Activated CD4-positive, alpha-beta T cell treated with anti-CD3 and anti-CD28 coated beads, Interleukin-2, amount 50 U/mL, for 48 hours (primary cell): Measurements from ENCODE around the gene SATB2.
A peak's percentile ranks its signal among the peaks of the same experiment; 100 is the strongest.

Experiments used
- DNase-seq, 2 experiments: peaks; one replicate each; pipeline ENCODE4 v3.0.0-alpha.2; 2020

Gene SATB2

DNA sequence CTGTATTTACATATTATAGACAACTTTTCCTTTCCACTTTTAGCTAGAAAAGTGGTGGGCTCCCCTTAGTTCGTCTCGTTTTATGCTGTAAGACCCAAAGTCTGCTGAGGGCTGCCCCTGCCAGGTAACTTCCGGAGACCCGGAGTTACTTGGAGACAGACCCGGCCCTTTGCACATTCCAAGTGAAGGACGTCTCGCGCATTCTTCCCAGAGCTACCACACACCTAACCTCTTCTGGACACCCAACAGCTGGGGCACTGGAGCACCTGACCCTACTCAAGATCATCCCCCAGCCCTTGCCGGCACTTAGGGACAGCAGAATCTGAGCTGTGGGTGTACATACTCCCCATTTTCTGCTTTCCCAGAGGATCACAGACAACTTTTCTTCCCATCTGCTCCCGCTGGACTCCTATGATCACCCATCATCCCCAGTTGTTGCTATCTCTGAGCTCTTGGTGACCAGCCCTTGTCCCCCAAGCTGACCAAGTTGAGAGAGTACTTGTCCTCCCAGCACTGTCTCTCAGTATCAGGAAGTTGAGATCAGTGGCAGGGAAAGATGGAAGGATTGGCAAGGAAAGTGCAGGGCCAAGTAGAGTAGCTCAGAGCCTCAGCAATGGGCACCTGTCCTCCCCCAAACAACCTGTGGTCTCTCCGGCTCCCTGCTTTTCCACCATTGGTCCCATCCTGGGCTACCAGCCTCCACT is 8.4 kb upstream of the SATB2 start:
- no peak for DNase-seq

DNA sequence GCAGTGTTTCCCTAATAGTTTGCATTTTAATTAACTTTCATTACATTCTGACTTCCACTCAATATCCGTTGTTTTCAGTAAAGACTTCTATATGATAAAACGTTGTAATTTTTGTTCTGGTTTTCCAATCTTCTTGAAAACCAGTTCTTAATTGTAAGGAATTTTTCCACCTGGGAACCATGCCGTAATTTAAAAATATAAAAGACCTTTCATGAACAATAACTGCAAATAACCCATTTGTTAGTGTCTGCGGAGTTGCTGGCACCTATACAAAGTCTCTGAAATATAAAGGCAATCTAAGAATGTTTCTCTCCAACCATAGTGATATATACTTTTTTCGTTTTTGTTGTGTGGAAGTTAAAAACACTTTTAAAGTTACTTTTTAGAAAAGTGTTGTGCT is 7.7 kb upstream of the SATB2 start:
- DNase-seq = no peak

DNA sequence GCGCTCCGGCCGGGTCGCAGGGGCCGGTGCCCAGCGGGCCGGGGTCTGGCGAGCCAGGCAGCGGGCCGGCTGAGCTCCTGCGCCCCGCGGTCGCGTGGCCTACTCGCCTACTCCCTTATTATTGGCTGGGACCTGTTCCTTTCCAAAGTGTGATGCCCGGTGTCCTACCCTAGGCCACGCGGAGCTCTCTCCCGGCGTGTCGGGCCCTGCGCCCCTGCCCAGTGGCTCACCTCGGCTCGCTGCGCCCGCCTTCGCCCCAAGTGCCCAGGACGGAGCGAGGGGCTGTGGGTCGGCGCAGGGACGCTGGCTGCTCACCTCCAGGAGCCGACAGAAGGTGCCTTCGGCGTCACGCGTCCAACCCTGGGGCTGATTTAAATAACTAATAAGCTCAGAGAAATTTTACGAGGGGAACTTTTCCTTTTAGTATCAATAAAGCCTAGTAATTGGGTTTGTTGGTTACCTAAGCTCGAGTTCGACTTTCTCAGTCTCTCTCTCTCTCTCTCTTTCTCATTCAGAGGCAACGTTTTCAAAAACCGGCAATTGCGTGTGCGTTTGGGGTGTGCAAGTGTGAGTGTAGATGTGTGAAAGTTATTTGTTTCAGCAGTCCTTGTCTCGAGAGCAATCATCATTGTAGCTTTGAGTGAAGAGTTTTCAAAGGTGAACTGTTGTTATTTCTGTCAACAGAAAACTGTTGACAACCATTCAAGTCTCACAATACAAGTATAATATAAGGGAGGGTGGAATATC is 7.0 kb upstream of the SATB2 start:
- DNase-seq = no peak

DNA sequence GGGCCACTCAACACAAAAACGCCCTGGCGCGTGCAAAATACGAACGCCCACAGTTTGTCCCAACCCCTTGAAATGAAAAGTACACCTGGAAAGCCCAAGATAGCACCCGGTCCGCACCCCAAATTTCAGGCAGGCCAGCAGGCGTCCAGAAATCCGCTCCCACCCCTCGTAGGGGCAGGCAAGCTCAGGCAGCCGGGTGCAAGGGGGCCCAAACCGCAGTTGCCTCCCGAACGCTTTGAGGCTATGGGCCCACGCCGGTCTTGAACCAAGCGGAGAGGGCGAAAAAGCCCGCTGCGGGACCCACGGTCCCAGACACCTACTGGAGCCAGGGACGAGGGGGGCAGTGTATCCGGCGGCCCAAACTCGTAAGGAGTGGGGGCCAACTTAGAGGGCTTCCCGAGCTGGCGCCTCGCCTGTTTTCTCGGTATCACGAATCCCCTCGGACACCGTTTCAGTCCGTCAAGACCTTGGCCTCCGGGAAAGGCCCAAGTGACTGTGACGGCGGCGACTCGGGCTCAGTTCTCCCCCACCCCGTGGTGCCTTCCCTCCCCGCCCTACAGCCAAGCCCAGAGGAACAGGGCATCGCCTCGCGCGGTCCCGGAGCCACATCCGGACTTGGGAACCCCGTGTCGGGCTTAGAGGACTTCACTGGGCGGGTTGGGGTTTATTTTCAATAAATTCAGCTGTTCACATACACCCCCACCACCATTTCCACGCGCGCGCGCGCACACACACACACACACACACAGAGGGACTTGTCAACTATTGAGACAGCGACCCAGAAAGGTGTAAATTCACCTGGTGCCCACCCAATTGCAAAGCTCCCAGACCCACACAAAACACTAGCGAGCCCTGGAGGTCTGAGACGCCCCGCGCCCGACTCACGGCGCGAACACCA is 6.2 kb upstream of the SATB2 start:
- DNase-seq = no peak

DNA sequence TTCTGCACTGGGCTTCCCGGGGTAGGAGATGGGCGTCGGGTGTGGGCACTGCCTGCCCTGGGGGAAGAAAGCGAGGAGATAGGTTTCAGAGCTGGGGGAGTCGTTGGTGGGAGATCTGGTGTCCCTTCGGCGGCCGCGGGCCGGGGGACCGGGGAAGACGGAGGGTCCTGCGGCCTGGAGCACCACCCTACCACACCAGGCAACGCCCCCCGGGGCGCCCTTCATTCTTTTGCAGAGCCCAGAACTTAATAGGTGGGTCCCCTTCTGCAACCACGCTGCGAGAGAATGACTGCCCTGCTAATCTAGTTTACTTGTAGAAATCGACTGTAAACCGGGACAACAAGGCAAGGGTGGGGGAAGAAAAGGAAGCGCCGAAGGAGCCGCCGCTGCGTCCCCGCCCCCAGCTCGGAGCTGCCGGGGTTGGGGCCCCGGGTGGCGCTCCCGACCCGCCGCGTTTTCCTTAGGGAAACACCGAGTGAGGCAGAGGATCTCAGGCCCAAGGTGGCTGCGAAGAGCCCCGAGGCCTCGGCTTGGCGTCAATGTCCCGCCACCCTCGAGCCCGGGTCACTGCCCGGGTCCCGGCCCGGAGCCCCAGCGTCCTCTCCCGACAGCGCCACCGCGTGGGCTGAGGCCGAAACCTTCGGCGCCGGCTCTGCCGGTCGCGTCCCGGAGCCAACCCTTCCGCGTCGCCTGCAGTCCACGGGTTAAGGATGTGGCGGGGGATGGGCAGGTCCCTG is 5.4 kb upstream of the SATB2 start:
- peak; percentile 69 to 71 for DNase-seq

DNA sequence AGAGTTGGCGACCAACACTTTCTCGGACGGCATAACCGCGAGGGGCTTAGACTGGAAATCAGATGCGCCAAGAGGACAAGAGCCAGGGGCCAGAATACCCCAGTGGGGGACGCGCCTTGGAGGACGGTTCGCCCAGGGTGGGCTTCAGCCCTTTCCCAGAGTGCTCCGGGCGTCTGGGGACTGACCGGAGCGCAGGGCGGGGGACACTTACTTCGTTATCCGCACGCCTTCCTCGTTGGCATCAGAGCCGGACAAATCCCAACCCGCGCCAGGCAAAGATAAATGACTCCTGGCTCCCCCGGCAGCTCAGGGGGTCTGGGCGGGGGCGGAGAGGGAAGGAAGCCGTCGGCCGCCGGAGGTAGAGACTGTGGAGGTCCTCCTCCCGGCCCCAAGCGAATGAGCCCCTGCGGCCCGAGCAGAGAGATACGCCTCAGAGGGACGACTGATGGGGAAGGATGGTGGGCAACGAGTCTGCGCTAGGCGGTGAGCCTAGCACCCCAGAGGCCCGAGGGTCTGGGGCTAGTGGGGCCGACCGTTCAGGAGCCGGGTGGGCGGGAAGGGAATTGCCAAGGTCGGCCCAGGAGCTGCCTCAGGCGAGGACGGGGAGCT is 4.7 kb upstream of the SATB2 start:
- no peak for DNase-seq

DNA sequence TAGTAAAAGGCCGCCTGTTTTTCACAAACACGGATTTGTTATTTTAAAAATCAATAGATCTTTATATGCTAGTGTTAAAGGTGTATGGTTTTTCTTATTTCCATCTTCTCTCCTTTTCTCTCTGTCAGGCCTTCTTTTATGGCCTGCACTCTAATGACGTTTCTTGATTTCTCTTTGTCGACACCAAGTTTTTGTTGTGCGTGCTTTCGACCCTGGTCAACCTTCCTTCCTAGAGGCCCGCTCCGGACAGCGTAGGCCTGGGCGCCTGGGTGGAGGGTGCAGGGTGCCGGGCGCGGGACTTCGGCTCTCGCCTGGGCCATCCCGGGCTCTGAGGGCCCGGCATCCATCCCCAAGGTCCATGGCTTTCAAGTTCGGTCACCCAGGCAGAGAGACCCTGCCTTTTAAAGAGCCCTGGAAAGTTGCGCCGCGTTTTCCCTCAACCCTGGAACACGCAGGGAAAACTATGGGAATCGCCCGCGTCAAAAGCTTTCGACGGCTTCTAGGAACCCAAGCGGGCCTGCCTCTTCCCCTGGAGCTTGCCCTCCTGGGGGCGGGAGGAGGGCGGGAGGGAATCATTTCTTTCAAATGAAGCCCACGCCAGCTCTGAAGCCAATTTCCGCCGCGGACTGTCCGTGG is 4.1 kb upstream of the SATB2 start:
- DNase-seq = no peak

DNA sequence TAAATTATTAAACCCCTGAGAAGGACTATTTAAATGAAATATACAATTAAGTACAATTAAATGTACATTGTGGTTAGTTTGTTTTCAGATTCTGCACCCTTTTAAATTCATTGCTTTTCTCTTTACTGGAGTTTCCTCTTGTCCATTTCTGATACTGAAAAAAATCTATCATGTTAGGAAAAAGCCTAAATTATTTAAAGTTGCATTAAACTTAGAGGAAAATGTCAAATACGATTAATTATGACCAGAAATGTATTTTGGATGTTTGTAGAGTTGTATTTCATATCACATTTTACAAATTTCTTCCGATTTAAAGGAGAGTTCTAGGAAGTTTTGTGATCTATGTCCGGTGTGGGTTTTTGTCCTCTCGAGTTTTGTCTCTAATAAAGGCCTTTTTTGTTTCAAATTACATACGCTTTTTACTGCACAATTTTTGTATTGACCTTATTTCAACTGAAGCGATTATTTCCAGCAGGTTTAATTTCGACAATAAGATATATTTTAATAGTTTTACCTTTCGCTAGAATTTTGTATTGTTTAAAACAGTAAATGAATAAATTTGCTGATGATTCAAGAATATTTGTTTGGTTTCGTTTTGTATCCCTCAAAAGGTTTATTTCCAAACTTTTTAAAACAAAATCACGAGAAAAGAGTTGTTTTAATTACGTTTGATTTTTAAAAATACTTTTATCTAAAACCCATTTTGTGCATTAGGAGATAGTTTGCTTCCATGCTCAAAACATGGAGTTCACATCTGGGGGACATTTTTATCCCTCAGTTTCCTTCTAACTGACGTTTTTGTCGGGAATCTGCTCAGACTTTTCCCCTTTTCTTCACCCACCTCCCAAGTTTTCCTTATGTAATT is 3.3 kb upstream of the SATB2 start:
- DNase-seq = no peak

DNA sequence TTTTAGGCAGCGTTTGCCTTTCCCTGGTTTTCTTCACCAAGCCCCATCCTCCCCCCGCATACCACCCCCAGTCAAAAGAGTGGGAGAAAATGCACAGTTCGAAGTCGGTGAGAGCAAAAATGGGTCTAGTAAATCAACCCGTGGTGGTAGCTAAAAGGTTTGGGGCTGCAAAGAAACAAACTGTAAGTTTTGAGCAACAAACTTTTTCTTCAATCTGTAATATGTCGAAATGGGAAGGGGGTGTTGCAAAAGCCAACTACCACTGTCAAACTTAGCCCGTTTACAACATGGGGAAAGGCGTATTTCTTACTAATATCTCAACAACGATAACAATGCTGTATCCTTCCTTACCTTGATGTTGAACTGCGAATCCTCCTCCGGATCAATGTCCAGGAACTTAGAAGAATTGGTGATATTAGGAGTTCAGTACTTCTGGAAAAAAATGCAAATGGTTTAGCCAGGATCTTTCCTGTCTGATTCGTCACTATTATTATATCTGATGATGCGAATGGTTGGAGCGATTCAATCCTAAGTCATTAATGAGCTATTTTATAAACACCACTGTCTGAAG is 2.4 kb upstream of the SATB2 start:
- no peak for DNase-seq

DNA sequence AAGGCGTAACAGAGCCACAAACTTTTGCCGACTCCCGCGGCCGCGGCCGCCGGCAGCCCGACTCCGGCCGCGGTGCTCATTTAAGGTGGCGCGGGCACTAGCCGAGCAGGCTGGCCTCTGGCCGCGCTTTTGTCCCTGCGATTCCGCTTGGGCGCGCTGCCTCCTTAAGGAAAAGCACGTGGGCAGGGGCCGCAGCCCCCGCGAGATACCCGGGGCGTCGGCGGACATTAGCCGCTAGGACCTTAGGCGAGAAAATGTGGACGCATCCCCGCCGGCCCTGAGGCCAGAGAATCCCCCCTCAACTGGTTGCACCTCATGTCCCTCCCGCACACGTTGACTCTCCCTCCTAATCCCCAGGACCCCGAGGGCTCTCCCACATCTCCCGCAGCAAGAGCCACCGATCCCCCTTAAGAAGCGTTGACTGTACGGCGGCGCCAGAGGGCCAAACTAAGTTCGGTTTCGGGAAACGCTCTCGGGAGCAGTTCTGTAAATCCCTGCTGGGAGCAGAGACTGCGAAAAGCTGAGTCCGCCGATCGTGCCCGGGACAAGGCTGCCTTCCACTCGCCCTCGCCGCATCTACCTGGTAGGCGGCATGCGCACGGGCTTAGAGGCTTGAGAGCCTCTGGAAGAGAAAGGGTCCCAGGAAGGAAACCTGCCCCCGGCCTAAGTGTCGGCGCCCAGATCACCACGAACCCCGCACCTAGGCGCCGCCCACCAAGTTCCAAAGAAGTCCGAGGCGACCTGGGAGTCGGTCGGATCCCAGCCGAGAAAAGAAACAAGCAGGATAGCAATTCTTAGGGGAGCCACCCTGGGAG is 1.8 kb upstream of the SATB2 start:
- peak; percentile 75 to 81 for DNase-seq

DNA sequence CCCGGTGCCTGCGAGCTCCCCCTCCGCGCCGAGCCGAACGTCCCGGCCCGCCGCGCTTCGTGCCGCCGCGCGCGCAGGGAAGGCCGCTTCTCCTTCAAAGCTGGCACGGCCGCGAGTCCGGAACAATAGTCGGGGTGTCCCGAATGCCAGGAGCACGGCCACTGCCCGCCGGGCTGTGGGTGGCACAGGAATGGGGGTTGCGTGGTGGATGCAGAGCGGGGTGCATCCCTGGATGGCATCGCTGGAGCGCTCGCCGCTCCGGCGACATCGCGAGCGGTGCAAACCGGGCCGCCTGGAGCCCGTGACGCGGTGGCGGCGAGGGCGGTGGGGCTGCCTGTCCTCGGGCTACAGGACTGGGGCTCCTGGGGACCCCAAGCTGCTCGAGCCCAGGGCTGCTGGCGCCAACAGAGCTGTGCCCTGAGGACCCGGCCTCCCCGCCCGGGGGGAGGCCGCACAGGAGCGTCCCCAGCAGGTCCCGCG is 1.1 kb upstream of the SATB2 start:
- DNase-seq = no peak

DNA sequence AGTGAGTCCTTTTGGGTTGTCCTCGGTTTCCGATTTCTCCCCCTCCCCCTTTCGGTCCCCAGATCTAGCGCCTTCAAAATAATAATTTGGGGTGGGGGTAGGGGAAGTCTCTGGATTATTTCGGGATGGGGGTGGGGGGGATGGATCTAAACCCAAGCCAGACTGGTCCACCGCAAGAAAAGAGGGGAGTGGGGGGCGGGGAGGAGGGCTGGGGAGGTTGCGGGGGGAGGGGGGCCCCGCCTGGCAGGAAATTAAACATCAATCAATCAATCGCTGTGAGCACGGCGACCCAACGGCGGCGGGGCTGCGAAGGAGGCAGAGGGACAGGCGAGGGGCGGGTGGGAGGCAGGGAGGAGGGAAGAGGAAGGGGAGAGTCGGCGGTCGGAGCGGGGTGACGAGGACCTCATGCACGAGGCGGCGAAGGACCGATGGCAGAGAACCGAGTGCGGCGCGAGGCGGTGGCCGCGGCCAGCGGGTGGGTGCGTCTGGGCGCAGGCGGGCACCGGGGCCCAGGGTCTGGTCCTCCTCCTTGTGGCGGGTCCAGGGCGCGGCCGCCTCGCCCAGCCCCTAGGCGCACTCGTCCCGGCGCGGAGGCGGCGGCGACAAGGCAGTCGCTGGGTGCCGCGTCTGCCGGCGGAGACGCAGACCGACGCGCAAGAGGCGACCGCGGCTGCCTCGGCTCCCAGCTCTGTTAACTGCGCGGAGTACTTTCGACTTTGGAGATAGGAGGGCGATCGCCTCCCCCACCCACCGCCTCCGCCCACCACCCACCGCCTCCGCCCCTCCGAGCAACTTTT is 468 bp upstream of the SATB2 start:
- no peak for DNase-seq

DNA sequence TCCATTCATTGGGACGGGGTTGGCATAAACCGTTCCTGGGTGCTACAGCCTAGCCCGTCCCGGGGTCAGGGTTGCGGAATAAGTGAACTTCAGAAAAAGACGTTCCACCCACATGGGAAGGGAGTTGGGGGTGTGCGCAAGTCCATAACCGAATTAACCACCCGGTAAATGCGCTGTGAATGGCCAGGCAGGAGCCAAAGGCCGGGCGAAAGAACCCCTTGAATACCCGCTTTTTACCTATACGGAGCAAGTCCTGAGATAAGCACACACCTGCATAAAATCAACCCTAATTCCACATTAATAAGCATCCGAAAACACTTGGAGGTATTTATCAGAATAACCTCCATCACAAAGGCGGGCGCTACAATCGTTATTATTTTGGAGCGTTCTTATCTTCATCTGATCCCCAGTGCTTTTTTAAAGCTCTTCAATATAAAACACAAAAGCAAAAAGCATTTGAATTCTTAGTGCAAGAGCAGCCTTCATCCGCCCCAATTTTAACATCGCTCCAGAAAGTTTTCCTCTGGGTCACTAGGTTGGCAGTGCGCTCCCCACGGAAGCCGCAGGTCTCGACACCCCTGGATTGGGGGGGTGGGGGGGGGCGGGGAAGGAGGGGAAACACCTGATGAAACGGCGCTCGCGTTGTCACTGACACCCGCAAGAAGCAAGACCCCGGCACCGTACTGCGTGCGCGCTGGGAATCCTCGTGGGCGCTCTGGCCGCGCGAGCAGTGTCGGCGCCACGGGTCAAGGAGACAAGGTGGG is 1.2 kb downstream of the SATB2 start:
- DNase-seq = no peak

DNA sequence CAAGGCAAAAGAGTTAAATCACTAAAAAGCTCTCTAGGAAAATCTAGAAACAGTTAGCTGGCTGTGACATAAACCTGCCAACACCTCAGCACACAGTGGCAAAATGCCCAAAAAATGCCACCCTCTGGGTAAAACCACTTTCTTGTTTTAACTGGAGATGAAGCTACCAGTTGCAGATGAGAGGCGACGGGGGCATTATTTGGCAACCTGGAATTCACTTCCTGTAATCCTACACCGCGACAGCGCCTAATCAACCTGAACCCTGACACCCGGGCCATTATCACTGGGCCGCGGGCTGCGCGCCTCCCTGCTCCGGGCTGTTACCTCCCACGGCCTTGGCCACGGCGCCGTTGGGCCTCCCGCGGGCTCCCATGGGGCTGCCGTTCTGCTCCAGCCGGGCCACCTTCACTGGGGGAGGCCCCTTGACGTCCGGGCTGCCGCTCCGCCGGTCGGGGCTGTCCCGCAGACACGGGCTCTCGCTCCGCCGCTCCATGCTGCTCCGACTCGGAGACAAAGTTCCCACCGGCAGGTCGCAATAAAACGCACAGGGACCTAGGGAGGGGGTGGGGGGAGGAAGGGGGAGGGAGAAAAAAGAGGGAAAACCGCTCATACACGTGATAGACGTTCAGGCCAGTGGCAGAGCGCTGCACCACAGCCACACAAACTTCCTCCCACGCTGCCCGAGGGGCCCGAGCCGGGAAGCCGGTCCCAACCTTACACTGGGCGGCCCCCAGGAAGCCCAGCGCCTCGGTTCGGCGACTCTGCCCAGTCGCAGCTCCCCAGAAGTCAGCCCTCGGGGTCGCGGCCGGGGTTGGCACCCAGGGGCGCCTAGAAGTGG is 2.0 kb downstream of the SATB2 start:
- DNase-seq = no peak

DNA sequence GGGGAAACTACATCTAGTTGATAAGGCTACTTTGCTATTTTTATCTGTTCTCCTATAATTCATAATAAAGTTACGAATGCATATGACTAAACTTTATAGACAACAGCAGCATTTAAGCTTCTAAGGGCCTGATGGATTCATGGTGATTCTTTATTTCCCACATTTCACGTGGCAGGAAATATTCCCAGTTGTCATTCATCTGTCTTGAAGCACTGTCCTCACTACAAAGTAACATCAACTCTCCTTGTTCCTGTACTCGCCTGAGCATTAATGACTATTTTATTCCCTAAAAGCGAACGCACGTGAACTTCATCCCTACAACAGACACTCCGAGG is 2.6 kb downstream of the SATB2 start:
- no peak for DNase-seq

DNA sequence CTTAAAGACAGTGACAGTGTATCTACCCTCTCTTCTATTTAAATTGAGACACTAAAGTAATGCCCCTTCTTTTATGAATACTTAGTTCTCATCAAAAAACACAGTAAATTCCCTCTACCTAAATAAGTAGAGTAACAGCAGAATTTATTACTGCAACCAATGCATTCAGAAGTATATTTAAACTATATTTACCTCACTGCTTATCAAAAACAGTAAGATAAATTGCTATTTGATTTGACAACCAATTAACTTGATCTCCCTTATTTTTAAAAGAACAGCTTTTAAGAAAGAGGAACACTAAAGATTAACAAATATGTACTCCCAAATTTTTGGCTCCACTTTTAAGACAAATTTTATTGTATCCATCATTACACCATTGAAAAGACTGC is 4.8 kb downstream of the SATB2 start:
- no peak for DNase-seq
